Fibroblast of lung (primary cell): ENCODE results near the gene NRDC. TPM values are rescaled to one million over a fixed set of nuclear protein-coding genes. Genes with fewer than 3 reads are reported as not detected.

ENCODE experiments used
- DNase-seq, 2 donors: peaks; one replicate each; pipeline versions ENCODE4 v3.0.0 to v3.0.0-alpha.2; 2010; ENCODE audit warnings: low read depth in 2 of 2
- H2AFZ ChIP-seq: 2 replicates; pipeline ENCODE4 v1.5.1; 2012; ENCODE audit warnings: low read length, control low read depth, inconsistent platforms
- H3K27ac ChIP-seq: 2 replicates; pipeline ENCODE4 v1.5.1; 2011; ENCODE audit warnings: low read length, control low read depth; ENCODE audit not compliant: insufficient read depth
- H3K27me3 ChIP-seq: 2 replicates; pipeline ENCODE4 v1.5.1; 2011; ENCODE audit warnings: mild to moderate bottlenecking, low read length; ENCODE audit not compliant: control insufficient read depth, insufficient read depth
- H3K36me3 ChIP-seq: 2 replicates; pipeline ENCODE4 v1.5.1; 2011; ENCODE audit warnings: low read length; ENCODE audit not compliant: control insufficient read depth, insufficient read depth
- H3K4me1 ChIP-seq: 2 replicates; pipeline ENCODE4 v1.5.1; 2011; ENCODE audit warnings: low read length; ENCODE audit not compliant: control insufficient read depth, insufficient read depth; ENCODE audit errors: extremely low read depth
- H3K4me2 ChIP-seq: 2 replicates; pipeline ENCODE4 v1.5.1; 2011; ENCODE audit warnings: low read length, control low read depth; ENCODE audit not compliant: insufficient read depth; ENCODE audit errors: extremely low read depth
- H3K4me3 ChIP-seq, 4 experiments: fragments of 200-600 bp in 1 of 4; sonication (generic) in 1 of 4; replicated peaks in 1 of 4; 2 replicates each; pipeline ENCODE4 v1.5.1; 2011 to 2016; ENCODE audit warnings: low read length in 4 of 4, low read depth in 3 of 4, mild to moderate bottlenecking in 3 of 4, control low read depth in 2 of 4, inconsistent platforms in 1 of 4, mixed read lengths in 1 of 4; ENCODE audit not compliant: insufficient read depth in 1 of 4; ENCODE audit errors: control extremely low read depth in 1 of 4
- H3K79me2 ChIP-seq: 2 replicates; pipeline ENCODE4 v1.5.1; 2012; ENCODE audit warnings: mild to moderate bottlenecking, low read length, inconsistent platforms; ENCODE audit not compliant: control insufficient read depth, insufficient read depth
- H3K9ac ChIP-seq: 2 replicates; pipeline ENCODE4 v1.5.1; 2011; ENCODE audit warnings: mild to moderate bottlenecking, low read length, control low read depth; ENCODE audit not compliant: insufficient read depth
- H3K9me3 ChIP-seq: 2 replicates; pipeline ENCODE4 v1.5.1; 2012; ENCODE audit warnings: low read depth, low read length; ENCODE audit not compliant: control insufficient read depth, insufficient read depth
- H4K20me1 ChIP-seq: 2 replicates; pipeline ENCODE4 v1.5.1; 2011; ENCODE audit warnings: low read length; ENCODE audit not compliant: control insufficient read depth, insufficient read depth; ENCODE audit errors: extremely low read depth
- CTCF ChIP-seq, 2 donors: IDR thresholded peaks in 1 of 2; conservative IDR thresholded peaks in 1 of 2; 1 replicate in 1 of 2; 2 replicates in 1 of 2; pipeline ENCODE4 v1.5.1; 2011 to 2012; ENCODE audit warnings: low read length in 2 of 2, control low read depth in 1 of 2, inconsistent platforms in 1 of 2, low read depth in 1 of 2, mild to moderate bottlenecking in 1 of 2
- EZH2 ChIP-seq: IDR thresholded peaks from 2 replicates; pipeline ENCODE4 v1.5.1; 2012; ENCODE audit warnings: low read length, control low read depth, mild to moderate bottlenecking; ENCODE audit errors: missing control alignments
- polyA plus RNA-seq, 2 donors: library from polyadenylated mRNA; depleted of rRNA in 1 of 2; stranded (reverse) in 1 of 2; unstranded in 1 of 2; fragments of >200 nt; gene quantifications; 2 replicates each; pipeline ENCODE4 v1.2.1, GENCODE V29; 2011 to 2012; ENCODE audit warnings: missing spikeins in 1 of 2
- total RNA-seq: library from RNA; depleted of rRNA; stranded (reverse); fragments of >200 nt; gene quantifications from 2 replicates; pipeline ENCODE4 v1.2.1, GENCODE V29; 2014

NRDC gene
- total and polyA plus RNA-seq, 2 donors (not counting 1 experiment from before 2014, with no cell fraction given) = 116 to 142 TPM

- no peak overlapping the region for H3K27ac ChIP-seq
- H3K9ac ChIP-seq = no peak overlapping the region
- H3K79me2 ChIP-seq = no peaks in the 10 kb centered on the region
- H3K4me1 ChIP-seq = no peaks in the 10 kb centered on the region
- H3K4me3 ChIP-seq = no peak overlapping the region
- no peak for TF ChIP-seq CTCF (conservative IDR thresholded peaks at IDR 0.05 in 1 of 2, IDR thresholded peaks at IDR 0.05 in 1 of 2; ENCODE audit: low read depth in 1 of 2, low read length in 2 of 2)
- no peak for TF ChIP-seq EZH2
- no peak overlapping the region for H2AFZ ChIP-seq
- no peaks in the 10 kb centered on the region for H4K20me1 ChIP-seq
- H3K9me3 ChIP-seq = no peaks in the 10 kb centered on the region
- H3K36me3 ChIP-seq = no peaks in the 10 kb centered on the region
- H3K4me2 ChIP-seq = no peak overlapping the region
- no peaks in the 10 kb centered on the region for H3K27me3 ChIP-seq
- peak; percentile 19 to 54 for DNase-seq
These were observed 127.8 kb downstream of the NRDC start for GRCh38 chr1:51750729-51751128.

- peak; percentile 35 to 47 for DNase-seq
- no peaks in the 10 kb centered on the region for H3K79me2 ChIP-seq
- H3K4me1 ChIP-seq = no peaks in the 10 kb centered on the region
- no peak overlapping the region for H3K4me2 ChIP-seq
- no peak overlapping the region for H2AFZ ChIP-seq
- H3K36me3 ChIP-seq = no peaks in the 10 kb centered on the region
- no peak overlapping the region for H3K27ac ChIP-seq
- H3K4me3 ChIP-seq = no peak overlapping the region
- H3K9ac ChIP-seq = no peak overlapping the region
- no peaks in the 10 kb centered on the region for H4K20me1 ChIP-seq
- H3K9me3 ChIP-seq = no peaks in the 10 kb centered on the region
- no peaks in the 10 kb centered on the region for H3K27me3 ChIP-seq
- no peak for TF ChIP-seq EZH2
- no peak for TF ChIP-seq CTCF (conservative IDR thresholded peaks at IDR 0.05 in 1 of 2, IDR thresholded peaks at IDR 0.05 in 1 of 2; ENCODE audit: low read depth in 1 of 2, low read length in 2 of 2)
These were observed 128.3 kb downstream of the NRDC start for GRCh38 chr1:51750218-51750617.

GRCh38 chr1:51749151-51749550 is 129.4 kb downstream of the NRDC start:
- Histone ChIP-seq H2AFZ (no peak overlapping the region), H3K4me3 (no peak overlapping the region), H4K20me1 (no peaks in the 10 kb centered on the region), H3K27me3 (no peaks in the 10 kb centered on the region), H3K4me2 (no peak overlapping the region), H3K79me2 (no peaks in the 10 kb centered on the region), H3K9me3 (no peaks in the 10 kb centered on the region), H3K4me1 (no peaks in the 10 kb centered on the region), H3K27ac (no peak overlapping the region), H3K9ac (no peak overlapping the region), H3K36me3 (no peaks in the 10 kb centered on the region)
- TF ChIP-seq CTCF (conservative IDR thresholded peaks at IDR 0.05 in 1 of 2, IDR thresholded peaks at IDR 0.05 in 1 of 2; ENCODE audit: low read depth in 1 of 2, low read length in 2 of 2) = no peak
- TF ChIP-seq EZH2 = no peak
- no peak for DNase-seq
